HG02870 (cell line): Measurements from ENCODE around the gene KIAA0513.
"Not testable (repeated sequence)": the region's sequence is repeated elsewhere in the genome, so short reads cannot be mapped to it uniquely, and the experiment has no call there.

ENCODE experiments used
- ATAC-seq: cut with Tn5 transposase; IDR thresholded peaks from one replicate; pipeline ENCODE4 v1.9.1; 2021; ENCODE audit warnings: mild to moderate bottlenecking, moderate library complexity; ENCODE audit not compliant: unreplicated experiment

The KIAA0513 gene

DNA sequence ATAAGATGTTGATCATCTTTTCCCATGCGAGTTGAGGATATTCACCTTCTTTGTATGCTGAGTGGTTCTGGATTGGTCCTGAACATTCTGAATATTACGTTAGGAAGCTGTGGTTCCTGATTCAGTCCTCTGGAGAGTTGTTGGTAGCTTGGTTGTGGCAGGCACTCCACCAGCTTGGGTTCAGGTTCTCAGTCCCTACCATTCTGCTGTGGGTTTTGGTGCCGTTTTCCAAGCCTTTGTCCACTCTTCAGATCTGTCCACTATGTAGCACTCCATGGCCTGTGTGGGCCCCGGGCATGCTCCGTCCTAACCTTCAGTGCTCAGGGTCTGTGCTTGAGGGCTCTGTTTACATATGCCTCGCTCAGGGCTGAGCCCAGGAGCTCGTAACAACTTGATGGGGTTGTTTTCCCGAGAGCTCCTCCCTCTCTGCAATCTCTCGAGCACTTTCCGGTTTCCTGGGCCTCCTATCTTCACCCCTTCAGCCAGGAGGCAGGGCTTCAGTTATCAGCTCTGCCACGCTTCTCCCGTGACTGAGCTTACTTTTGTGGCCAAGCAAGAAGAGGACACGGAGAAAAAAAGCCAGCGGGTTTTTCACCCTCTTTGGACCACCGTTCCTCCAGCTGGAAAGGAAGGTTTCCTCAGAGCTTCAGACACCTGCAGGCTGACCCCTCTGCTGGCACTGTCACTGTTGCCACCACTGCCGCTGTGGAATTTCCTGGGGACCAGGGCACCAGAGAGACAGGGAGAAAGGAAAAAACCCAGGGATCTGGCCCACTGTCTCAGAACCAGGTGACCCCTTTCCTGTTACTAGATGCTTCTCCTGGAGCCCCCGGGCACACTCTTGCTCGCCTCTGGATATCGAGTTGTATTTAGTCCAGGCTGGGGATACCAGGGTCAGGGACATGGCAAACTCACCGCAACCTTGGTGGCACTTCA, 19.6 kb downstream of the KIAA0513 start:
- no peak for ATAC-seq

DNA sequence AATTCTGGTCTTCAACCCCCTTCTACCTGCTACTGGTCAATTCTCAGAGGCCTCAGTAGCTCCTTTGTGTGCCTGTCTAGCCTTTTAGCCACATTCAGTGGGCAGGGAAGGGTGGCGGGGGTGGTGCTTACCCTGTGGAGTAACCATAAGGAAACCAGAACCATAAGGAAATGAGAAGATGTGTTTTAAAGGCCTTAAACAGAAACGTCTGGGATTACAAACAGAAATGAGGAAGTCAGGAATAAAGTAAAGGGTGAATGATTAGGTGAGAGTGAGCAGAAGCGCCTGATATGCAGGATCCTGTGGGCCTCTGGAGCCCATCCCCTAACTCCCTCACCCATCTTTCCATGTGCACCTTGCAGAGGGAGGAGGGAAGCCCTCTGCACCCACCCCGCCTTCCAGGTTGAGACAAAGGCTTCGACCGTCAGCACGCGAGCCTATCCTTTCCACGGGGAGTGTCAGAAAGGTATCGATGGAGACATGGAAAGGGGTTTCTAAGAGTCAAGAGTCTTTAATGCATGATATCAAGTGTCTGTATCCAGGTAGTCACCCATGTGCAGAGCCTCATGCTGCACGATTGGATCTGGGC, 20.4 kb downstream of the KIAA0513 start:
- no peak for ATAC-seq

DNA sequence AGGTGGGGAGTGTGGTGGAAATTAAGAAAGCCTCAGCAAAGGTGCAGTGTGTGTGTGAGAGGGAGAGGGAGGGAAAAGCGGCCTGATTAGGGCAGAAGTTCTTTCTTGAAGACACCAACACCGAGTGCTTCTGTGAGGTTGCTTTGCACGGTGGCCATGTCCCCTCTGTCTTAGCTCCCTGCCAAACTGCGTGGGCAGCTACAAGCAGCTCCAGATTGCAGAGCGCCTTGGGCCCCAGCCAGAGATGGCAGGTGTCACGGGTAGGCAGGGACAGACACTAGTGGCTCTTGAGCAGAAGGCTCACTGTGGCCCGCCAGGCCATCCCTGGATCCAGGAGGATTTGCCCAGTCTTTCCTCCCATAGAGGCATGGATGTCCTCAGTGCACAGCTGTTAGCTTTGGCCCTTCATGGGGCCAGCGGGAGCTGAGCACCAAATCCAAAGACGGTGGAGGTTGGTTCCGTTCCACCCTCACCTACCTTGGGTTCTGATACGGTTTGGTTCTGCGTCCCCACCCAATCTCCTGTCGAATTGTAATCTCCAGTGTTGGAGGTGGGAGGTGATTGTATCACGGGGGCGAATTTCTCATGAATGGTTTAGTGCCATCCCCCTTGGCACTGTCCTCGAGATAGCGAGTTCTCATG, 21.4 kb downstream of the KIAA0513 start:
- no peak for ATAC-seq

DNA sequence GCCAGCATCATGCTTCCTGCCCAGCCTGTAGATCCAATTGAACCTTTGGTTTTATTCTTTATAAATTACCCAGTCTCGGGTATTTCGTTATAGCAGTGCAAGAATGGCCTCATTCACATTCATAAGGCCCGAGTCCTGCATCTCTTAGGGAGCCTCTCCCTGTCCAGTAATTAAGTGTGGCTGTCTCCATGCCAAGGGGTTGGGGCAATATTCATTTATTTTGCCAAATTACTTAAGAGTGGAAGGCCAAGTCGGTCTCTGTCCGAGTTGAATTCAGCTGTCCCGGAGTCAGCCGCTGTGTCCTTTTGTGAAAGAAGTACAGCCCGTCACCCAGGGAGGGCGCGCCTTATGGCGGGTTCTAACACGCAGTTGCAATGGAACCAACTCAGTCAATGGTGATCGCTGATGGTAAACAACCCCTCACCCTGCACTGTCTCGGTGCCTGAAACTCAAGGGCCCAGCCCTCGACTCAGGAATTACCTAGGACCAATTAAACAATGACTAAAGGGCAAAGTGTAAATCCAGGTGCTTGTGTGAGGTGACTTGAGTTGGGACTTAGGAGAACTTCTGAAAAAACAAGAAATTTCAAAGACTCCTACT, 22.2 kb downstream of the KIAA0513 start:
- no peak for ATAC-seq

DNA sequence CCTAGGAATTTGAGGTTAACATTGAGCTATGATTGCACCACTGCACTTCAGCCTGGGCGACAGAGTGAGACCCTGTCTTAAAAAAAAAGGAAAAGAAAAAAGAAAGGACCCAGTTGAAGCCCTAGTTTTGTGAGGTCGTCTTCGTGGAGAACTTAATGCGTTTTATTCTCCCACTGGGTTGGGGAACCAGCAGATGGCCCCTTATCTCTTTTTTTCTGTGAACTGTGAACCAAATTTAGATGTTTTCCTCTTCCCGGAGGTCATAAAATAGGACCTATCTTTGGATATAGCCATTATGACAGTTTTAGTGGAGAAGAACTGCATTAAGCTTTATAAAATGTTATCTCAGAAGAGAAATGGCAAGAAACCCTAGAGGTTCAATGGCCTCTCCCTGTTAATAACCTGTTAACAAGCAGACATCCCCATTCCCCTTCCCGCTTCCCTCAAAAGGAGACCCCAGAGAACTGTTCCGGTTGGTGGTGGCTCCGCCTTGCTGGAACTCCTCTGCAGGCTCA, 23.5 kb downstream of the KIAA0513 start:
- ATAC-seq = no peak

DNA sequence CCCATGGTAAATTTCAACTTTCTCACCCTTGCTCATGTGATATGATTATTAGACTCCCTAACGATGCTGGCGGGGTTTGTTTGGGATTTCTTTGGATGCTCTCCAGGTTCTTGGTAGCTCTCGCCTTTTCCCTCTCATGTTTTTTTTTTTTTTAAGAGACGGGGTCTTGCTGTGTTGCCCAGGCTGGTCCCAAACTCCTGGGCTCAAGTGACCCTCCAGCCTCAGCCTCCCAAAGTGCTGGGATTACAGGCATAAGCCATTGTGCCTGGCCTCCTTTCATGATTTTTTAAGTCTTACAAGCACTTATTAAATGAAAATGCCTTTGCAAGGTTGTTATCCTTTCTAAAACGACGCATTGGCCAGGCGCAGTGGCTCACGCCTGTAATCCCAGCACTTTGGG, 24.1 kb downstream of the KIAA0513 start:
- ATAC-seq = no peak

DNA sequence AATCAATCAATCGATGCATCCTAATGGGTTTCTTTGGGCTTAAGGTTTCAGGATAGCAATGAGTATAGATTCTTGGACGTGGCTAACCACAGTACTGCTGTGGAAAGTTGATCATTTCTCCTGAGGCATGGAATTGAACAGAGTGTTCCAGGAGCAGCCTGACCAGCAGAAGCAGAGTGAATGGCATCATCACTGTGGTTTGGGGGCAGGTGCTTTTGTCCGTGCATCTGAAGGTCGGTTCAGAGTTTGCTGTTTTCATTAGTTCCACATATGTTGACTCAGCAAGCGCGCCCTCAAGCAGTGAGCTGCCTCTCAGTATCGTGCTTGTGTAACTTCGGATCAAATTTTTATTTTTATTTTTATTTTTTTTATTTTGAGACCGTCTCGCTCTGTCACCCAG, 24.9 kb downstream of the KIAA0513 start:
- ATAC-seq = no peak

DNA sequence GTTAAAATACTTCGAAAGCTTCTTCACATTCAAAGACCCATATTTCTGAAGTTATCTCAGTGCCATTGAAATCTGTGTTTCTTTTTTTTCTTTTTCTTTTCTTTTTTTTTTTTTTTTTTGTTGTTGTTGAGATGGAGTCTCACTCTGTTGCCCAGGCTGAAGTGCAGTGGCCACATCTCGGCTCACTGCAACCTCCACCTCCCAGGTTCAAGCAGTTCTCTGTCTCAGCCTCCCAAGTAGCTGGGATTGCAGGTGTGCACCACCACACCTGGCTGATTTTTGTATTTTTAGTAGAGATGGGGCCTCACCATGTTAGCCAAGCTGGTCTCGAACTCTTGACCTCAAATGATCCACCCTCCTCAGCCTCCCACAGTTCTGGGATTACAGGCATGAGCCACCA, 26.7 kb downstream of the KIAA0513 start:
- not testable (repeated sequence) for ATAC-seq

DNA sequence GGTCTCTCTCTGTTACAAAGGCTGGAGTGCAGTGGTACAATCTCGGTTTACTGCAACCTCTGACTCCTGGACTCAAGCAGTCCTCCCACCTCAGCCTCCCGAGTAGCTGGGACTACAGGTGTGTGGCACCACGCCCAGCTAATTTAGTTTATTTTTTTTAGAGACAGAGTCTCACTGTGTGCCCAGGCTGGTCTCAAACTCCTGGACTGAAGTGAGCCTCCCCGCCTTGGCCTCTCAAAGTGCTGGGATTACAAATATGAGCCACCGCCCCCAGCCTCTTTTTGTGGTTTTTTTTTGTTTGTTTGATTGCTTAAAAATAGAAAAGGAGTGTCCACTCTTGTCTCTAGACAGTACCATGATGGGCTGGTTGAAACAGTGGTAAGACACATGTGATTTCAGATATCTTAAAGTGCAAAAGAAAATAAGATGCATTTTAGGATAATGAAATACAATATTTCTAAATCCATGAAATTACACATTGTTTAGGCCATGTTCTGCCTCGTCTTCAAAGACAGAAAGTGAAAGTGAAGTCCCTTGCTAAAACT, 27.4 kb downstream of the KIAA0513 start:
- no peak for ATAC-seq

DNA sequence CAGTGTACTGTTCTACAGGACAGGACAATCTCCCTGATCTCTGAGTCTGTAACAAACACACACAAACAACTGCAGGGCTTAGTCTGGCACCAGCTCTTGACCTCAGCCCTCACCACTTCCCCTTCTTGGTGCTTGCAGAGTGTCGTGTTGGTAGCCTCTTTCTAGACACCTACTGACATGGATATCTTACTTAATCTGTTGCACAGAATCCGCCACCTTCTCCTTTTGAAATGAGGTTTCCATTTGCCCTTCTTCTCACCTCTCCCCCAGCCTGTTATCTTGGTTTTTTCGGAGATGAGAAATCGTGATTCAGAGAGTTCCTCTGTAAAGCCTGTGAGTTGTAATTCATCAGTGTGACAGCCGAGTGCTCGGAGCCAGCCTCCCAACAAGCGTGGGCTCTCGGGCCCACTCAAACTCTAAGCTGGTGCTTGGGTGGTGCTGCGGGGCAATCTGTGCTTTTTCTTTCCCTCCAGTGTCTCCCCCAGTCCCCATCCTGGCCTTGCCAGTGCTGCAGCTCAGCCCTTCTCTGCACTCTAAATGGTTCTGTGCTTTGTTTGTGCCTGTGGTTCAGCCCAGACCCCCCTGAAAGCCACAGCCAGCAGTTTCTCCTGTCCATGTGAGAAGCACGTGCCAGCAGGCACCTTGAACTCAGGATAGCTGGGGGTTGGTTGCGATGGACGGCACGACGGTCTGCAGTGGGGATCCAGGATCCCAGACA, 28.1 kb downstream of the KIAA0513 start:
- ATAC-seq = peak; percentile 75

DNA sequence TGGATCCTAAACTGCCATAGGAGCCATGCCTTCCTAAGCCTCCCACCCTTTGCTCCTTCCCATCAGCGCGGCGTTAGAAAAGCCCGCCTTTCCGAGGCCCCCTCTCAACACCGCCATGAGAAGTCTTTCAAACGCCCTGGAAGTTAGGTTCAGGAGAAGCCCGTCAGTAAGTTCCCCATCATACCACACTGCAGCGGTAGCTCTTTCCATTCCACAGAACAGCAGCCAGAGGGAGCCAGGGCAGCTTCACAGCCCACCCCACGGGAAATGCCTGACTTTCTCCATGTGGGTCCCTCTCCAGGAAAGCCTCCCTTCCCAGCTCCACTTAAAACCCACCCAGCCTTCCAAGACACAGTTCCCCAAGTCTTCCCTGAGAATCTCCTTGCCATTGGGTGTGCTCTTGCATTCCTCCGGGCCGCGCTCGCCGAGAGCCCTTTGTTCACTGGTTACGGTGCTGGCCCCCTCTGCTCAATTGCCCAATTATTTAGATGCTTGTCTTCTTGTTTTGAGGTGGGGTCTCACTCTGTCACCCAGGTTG, 28.7 kb downstream of the KIAA0513 start:
- no peak for ATAC-seq

DNA sequence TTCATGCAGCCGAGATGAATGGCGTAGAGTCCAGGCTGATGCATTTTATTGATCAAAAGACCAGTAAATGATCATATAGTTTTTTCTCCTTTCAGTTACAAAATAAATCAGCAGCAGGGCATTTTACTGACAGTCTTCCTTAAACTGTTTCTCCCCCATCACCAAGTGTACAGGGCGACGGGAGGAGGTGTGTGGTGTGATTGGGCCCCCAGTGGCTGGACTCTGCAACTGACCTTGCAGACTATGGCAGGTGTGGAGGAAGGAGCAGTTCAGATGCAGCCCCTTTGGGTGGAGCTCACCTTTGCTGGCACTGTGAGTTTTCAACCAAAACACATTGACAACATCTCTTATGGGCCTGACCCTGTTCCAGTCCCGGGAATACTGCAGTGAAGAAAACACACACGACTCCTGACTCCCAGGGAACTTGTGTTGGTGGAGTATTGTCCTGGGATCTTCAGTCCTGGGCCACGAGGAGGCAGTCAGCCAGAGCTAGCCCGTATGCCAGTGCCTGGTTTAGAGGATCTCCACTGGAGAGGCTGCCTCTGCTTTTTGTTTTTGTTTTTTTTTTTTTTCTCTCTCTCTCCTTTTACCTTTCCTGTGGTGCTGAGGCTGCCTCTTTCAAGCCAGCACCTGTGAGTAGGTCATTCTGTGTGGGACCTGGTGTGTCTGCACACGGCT, 29.8 kb downstream of the KIAA0513 start:
- ATAC-seq = no peak

DNA sequence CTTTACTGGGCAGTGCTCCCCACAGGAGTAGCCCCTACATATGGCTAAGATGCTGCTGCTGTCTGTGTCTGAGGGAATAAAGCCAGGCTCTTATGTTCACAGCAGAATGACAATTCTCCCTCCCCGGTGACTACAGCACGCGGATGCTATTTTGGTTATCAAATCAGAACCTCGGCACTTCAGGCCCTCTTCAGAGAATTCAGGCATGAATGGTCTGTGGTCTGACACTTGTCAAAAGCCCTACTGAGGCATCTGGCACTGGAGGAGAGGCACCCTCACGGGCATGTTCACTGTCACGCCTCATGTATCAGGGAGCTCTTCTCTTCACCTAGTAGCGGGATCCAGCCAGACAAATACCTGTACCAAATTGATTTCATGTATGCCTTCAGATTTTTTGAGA, 30.4 kb downstream of the KIAA0513 start:
- no peak for ATAC-seq

DNA sequence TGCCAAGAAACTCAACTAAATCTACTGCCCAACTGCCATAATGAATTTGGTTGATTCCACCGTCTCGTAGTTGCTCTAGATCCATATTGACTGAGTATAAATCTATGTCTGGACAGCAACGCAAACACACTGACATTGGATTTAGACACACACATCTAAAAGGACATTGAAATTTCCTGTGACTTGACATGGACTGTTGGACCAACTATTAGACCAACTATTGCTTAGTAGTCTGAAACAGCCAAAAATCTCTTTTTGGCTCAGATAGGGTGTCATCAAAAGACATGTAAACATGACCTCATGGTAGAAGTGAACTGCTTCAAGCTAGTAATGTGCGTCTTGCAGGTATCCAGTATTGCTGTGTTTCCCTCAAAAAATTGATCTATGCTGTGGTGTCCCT, 31.3 kb downstream of the KIAA0513 start:
- no peak for ATAC-seq

DNA sequence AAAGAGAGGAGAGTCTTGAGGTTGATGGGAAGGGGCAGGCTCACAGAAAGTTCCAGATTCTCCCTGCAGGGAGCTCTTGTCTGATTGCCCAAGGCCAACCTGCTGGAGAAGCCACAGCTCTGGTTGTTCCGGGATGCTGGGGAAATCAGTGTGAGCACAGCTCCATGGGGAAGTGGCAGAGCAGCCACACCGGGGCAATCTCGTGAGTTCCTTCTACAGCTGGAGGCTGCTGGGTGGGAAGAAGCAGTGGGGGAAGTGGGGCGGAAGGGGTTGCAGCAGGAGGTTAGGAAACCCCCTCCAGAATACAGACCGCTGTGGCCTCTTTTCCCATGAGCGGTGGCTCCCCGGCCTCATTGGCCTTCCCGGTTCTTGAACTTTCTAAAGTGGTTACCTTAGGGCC, 34.0 kb downstream of the KIAA0513 start:
- no peak for ATAC-seq

DNA sequence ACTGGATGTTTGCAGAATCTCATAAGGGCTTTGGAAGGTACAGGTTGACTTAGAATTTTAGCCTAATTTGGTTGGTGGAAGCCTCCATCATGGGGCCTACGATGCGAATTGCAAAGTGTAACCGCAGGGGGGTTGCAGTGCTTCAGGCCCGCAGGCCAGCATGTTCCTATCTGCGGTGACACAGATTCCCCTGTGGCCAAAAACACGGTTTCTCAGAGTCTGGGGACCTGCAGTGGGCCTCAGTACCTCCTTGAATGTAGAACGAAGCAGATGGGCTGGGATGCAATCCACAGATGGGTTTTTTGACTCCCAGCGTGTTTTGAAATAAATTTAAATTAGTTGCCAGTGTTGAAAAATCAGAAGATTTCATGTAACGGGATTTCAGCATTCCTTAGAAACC, 34.7 kb downstream of the KIAA0513 start:
- no peak for ATAC-seq

DNA sequence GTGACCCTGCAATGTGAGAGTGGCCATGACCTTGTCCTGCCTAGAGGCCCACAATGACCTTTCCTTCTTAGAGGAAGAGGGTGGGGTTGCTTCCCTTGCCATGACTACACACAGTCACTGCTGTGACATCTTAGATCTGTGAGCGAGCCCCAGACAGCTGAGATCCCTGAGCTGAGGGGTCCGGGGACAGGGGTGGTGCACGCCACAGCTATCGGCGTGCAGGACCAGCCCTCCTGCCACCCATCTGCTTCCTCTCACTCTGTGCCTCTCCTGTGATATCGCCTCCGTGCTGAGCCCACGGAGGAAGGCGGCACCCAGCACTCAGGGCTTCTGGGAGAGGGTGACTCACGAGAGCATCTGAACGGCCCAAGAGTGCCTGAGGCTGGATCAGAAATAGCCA, 35.2 kb downstream of the KIAA0513 start:
- no peak for ATAC-seq

DNA sequence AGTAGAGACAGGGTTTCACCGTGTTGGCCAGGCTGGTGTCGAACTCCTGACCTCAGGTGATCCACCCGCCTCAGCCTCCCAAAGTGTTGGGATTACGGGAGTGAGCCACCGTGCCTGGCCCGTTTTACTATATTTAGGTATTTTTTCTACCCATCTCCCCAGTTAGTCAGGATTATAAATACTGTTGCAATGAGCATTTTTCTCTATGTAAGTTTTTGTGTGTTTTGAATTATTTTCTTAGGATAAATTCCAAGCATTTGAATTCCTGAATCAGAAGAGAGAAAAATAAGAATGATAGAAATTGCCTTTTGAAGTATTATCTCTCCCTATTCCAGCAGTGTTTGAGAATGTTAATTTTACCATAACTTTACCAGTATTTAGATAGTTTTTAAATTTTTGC, 36.6 kb downstream of the KIAA0513 start:
- no peak for ATAC-seq

DNA sequence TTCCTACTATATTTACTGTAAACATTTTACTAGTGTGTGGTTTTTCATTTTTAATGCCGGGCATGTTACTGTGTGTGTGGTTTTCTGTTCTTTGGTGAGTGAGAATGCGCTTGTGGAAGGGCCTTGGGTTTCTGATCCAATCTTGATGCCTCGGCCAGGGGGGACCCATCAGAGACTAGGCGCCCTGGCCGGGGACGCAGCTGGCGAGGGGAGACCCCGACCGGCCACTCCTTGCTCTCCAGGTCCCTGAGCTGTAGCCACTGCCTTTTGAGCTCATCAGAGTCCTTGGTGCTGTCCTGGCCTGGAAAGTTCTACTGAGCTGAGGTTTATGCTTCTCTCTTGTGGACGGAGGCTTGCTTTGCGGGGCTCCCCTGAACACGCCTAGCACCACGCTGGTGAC, 37.5 kb downstream of the KIAA0513 start:
- no peak for ATAC-seq
